HG03520 (cell line): ENCODE data around the gene PATL2.
"Not testable (repeated sequence)": the region's sequence is repeated elsewhere in the genome, so short reads cannot be mapped to it uniquely, and the experiment has no call there.

Experiments used
- ATAC-seq: cut with Tn5 transposase; IDR thresholded peaks from one replicate; pipeline ENCODE4 v1.9.1; 2021; ENCODE audit warnings: mild to moderate bottlenecking, moderate library complexity; ENCODE audit not compliant: unreplicated experiment

The PATL2 gene

GRCh38 chr15:44720000-44720435 lies 8.9 kb upstream of the PATL2 start:
- ATAC-seq = not testable (repeated sequence)

DNA sequence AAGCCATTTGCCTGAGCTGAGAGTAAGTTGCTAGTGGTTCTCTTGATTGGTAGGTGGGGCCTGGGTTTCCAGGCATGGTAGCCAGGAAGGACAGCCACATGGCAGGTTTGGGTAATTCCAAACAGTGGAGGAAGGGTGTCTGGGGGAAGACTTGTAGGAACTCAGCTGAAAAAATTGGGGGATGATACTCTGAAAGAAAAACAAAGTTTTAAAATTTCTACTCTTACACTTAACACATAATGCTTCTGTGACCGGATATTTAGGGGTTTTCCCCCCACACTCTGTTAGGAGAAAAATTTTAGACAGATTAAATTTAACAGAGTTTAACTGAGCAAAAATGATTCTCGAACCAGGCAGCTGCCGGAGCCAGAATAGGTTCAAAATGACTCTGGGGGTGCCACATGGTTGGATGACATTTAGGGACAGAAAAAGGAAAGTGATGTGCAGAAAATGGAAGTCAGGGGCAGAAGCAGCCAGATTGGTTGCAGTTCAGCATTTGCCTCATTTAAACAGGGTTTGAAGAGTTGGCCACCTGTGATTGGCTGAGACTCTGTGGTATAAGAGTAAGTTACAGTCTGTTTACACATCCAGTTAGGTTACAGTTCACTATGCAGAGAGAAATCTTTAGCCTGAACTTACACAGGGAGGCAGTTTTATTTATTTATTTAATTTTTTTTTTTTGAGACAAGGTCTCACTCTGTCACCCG lies 8.3 kb upstream of the PATL2 start:
- peak; percentile 48 for ATAC-seq

DNA sequence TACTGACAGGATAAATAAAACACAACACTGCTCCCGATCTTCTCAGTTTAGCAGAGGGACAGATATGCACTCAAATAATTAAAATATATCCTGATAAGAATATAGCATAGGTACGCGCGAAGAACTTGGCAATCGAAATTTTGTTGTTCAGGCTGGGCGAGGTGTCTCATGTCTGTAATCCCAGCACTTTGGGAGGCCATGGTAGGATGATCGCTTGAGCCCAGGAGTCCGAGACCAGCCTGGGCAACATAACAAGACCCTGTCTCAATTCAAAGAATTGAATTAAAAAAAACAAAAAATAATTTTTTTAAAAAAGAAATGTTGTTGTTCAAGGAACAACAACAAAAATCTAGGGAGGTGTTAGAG lies 7.8 kb upstream of the PATL2 start:
- no peak for ATAC-seq

GRCh38 chr15:44718180-44718926 lies 7.2 kb upstream of the PATL2 start:
- no peak for ATAC-seq

DNA sequence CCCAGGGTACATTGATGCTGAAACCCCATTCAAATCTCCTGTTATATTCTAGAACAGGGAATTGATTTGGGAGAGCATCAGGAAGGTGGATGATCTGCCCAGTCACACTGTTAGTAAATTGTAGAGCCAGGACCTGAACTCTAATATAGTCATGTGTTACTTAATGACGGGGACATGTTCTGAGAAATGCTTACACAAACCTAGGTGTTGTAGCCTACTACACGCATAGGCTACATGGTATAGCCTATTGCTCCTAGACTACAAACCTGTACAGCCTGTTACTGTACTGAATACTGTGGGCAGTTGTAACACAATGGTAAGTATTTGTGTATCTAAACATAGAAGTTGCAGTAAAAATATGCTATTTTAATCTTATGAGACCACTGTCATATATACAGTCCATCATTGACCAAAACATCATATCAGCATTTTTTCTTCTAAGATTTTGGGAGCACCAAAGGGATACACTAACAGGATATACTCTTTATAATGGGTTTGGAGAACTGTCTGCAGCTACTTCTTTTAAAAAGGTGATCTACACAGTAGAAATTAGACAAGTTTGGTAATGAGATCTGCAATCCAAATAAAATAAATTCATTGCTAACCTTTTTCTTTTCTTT lies 6.0 kb upstream of the PATL2 start:
- ATAC-seq = no peak

GRCh38 chr15:44715797-44716334 lies 4.7 kb upstream of the PATL2 start:
- ATAC-seq = no peak

GRCh38 chr15:44715142-44715796 lies 4.1 kb upstream of the PATL2 start:
- no peak for ATAC-seq

GRCh38 chr15:44713006-44713966 lies 2.2 kb upstream of the PATL2 start:
- ATAC-seq = no peak

DNA sequence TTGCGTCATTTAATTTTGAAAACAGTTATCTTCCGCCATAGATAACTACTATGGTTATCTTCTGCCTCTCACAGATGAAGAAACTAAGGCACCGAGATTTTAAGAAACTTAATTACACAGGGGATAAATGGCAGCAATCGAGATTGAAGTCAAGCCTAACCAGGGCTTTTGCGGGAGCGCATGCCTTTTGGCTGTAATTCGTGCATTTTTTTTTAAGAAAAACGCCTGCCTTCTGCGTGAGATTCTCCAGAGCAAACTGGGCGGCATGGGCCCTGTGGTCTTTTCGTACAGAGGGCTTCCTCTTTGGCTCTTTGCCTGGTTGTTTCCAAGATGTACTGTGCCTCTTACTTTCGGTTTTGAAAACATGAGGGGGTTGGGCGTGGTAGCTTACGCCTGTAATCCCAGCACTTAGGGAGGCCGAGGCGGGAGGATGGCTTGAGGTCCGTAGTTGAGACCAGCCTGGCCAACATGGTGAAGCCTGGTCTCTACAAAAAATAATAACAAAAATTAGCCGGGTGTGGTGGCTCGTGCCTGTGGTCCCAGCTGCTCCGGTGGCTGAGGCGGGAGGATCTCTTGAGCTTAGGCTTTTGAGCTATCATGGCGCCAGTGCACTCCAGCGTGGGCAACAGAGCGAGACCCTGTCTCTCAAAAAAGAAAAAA lies 1.4 kb upstream of the PATL2 start:
- no peak for ATAC-seq

GRCh38 chr15:44711743-44712345 lies 721 bp upstream of the PATL2 start:
- peak; percentile 6 for ATAC-seq

GRCh38 chr15:44710236-44711095 lies 657 bp downstream of the PATL2 start:
- no peak for ATAC-seq

GRCh38 chr15:44706946-44707636 lies 4.0 kb downstream of the PATL2 start:
- ATAC-seq = no peak

DNA sequence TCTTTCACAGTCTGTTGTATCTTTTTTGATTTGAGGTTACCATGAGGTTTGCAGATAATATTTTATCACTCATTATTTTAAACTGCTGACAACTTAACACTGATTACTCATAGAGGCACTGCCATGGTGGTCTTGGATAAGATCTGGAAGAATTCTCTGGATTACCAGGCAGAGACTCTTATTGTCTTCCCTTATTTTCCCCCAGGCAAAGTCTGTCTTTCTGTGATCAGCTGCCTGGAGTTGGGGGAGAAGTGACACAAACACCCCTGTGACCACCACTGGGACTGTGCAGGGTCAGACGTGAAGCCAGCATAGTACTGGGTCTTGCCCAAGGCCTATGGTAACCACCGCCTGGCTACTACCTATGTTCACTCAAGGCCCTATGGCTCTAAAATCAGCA lies 4.7 kb downstream of the PATL2 start:
- no peak for ATAC-seq

GRCh38 chr15:44705986-44706385 lies 5.1 kb downstream of the PATL2 start:
- no peak for ATAC-seq

DNA sequence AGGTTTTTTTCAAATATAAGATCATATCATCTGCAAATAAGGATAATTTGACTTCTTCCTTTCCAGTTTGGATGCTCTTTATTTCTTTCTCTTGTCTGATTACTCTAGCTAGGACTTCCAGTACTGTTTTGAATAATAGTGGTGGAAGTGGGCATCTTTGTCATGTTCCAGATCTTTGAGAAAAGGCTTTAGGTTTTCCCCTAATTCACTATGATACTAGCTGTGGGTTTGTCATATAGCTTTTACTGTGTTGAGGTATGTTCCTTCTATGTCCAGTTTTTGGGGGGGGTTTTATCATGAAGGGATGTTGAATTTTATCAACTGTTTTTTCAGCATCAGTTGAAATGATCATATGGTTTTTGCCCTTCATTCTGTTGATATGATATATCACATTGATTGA lies 10.4 kb downstream of the PATL2 start:
- ATAC-seq = not testable (repeated sequence)

GRCh38 chr15:44698641-44699040 lies 12.5 kb downstream of the PATL2 start:
- ATAC-seq = no peak

DNA sequence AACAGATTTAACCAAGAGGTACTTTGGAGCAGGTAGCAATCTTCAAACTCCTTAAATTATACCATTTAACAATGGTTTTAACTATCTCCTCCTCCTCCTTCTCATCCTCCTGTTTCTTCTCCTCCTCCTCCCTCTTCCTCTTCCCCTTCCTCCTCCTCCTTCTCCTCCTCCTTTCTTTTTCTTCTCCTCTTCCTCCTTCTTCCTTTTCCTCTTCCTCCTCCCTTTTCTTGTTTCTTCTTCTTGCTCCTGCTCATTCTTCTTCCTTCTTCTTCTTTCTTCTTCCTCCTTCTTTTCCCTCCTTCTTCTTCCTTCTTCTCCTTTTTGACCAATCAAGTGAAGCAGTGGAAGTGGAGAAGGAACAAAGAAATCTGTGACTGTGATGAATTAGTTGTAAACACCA lies 14.1 kb downstream of the PATL2 start:
- ATAC-seq = no peak

- ATAC-seq = no peak
Measured at GRCh38 chr15:44695294-44695693, 15.8 kb downstream of the PATL2 start.
